IMR-90 (cell line): Measurements from ENCODE around the gene MAN2A2. TPM values are rescaled to one million over a fixed set of nuclear protein-coding genes. Genes with fewer than 3 reads are reported as not detected.

ENCODE experiments used
- ATAC-seq: fragments of 200-7000 bp; cut with Tn5 transposase; 2 replicates; pipeline ENCODE4 v1.9.1; 2020; ENCODE audit warnings: low read depth, mild to moderate bottlenecking, moderate library complexity
- BruUV-seq: library from RNA; stranded (reverse); fragments of 400-500 nt; replicated peaks from 2 replicates; lab custom pipeline; 2021; lab: Mats Ljungman, UMichigan
- CTCF ChIA-PET: fragments of 300-600 bp; formaldehyde crosslinking; extraction: SDS; loops from one replicate; lab custom pipeline; 2021; ENCODE audit warnings: antibody characterized with exemption; lab: Yijun Ruan, JAX
- POLR2A ChIA-PET: fragments of 300-600 bp; sonication (Branson Sonifier 250); formaldehyde crosslinking; loops from one replicate; lab custom pipeline; 2022; ENCODE audit warnings: antibody characterized with exemption; ENCODE audit not compliant: unreplicated experiment; lab: Charles Lee
- DNase-seq: peaks from one replicate; pipeline ENCODE4 v3.0.0; 2013
- H2AFZ ChIP-seq: replicated peaks from 2 replicates; pipeline ENCODE3; 2013; ENCODE audit warnings: low read length, mild to moderate bottlenecking; ENCODE audit not compliant: poor library complexity
- H2AK5ac ChIP-seq: 2 replicates; pipeline ENCODE4 v1.6.1; 2013; ENCODE audit warnings: low read depth, low read length, inconsistent platforms
- H2AK9ac ChIP-seq: replicated peaks from 2 replicates; pipeline ENCODE3; 2013; ENCODE audit warnings: mild to moderate bottlenecking, low read depth, low read length, moderate library complexity; ENCODE audit not compliant: poor library complexity
- H2BK120ac ChIP-seq: 2 replicates; pipeline ENCODE4 v1.6.1; 2013; ENCODE audit warnings: low read depth, low read length, inconsistent platforms
- H2BK15ac ChIP-seq: 3 replicates; pipeline ENCODE4 v1.6.1; 2013; ENCODE audit warnings: low read depth, low read length, inconsistent platforms
- H2BK20ac ChIP-seq: 2 replicates; pipeline ENCODE4 v1.6.1; 2013; ENCODE audit warnings: low read depth, mild to moderate bottlenecking, inconsistent platforms, low read length, moderate library complexity
- H2BK5ac ChIP-seq: 2 replicates; pipeline ENCODE4 v1.6.1; 2013; ENCODE audit warnings: mild to moderate bottlenecking, low read depth, low read length, inconsistent platforms; ENCODE audit not compliant: poor library complexity, severe bottlenecking
- H3K14ac ChIP-seq: replicated peaks from 2 replicates; pipeline ENCODE4 v1.6.1; 2013; ENCODE audit warnings: low read depth, low read length, inconsistent platforms
- H3K18ac ChIP-seq: 2 replicates; pipeline ENCODE4 v1.6.1; 2013; ENCODE audit warnings: low read depth, low read length, control low read depth
- H3K23ac ChIP-seq: 2 replicates; pipeline ENCODE4 v1.6.1; 2013; ENCODE audit warnings: low read depth, low read length, inconsistent platforms
- H3K27ac ChIP-seq: 2 replicates; pipeline ENCODE4 v1.5.1; 2013; ENCODE audit warnings: mild to moderate bottlenecking, control low read depth, low read length; ENCODE audit not compliant: insufficient read depth
- H3K27me3 ChIP-seq: 2 replicates; pipeline ENCODE4 v1.6.1; 2013; ENCODE audit warnings: low read length; ENCODE audit not compliant: control insufficient read depth, insufficient read depth
- H3K36me3 ChIP-seq: 2 replicates; pipeline ENCODE4 v1.6.1; 2013; ENCODE audit warnings: low read length, mixed read lengths; ENCODE audit not compliant: control insufficient read depth, insufficient read depth
- H3K4ac ChIP-seq: 2 replicates; pipeline ENCODE4 v1.6.1; 2013; ENCODE audit warnings: low read depth, low read length, inconsistent platforms
- H3K4me1 ChIP-seq: 2 replicates; pipeline ENCODE4 v1.6.1; 2013; ENCODE audit warnings: low read length, mixed read lengths; ENCODE audit not compliant: control insufficient read depth, insufficient read depth
- H3K4me2 ChIP-seq: 2 replicates; pipeline ENCODE4 v1.6.1; 2013; ENCODE audit warnings: low read depth, mild to moderate bottlenecking, control low read depth, low read length, moderate library complexity
- H3K4me3 ChIP-seq: 2 replicates; pipeline ENCODE4 v1.5.1; 2013; ENCODE audit warnings: low read depth, mild to moderate bottlenecking, control low read depth, low read length, moderate library complexity; ENCODE audit not compliant: insufficient read depth
- H3K56ac ChIP-seq: 2 replicates; pipeline ENCODE4 v1.6.1; 2013; ENCODE audit warnings: low read length, inconsistent platforms; ENCODE audit not compliant: insufficient read depth; ENCODE audit errors: extremely low read depth
- H3K79me1 ChIP-seq, 2 experiments: 2 replicates each; pipeline ENCODE4 v1.6.1; 2013; ENCODE audit warnings: low read length in 2 of 2, inconsistent platforms in 1 of 2, low read depth in 1 of 2
- H3K9ac ChIP-seq: 2 replicates; pipeline ENCODE4 v1.6.1; 2013; ENCODE audit warnings: low read depth, low read length, control low read depth
- H3K9me1 ChIP-seq: 2 replicates; pipeline ENCODE4 v1.6.1; 2013; ENCODE audit warnings: low read length, inconsistent platforms; ENCODE audit not compliant: insufficient read depth
- H3K9me3 ChIP-seq: 2 replicates; pipeline ENCODE4 v1.6.1; 2013; ENCODE audit warnings: low read length; ENCODE audit not compliant: control insufficient read depth, insufficient read depth
- H4K20me1 ChIP-seq: 2 replicates; pipeline ENCODE4 v1.6.1; 2013; ENCODE audit warnings: low read length, inconsistent platforms; ENCODE audit not compliant: insufficient read depth
- H4K5ac ChIP-seq: 2 replicates; pipeline ENCODE4 v1.6.1; 2013; ENCODE audit warnings: mild to moderate bottlenecking, low read depth, low read length, control low read depth
- H4K8ac ChIP-seq, 2 experiments: 2 replicates each; pipeline ENCODE4 v1.6.1; 2013; ENCODE audit warnings: low read depth in 2 of 2, low read length in 2 of 2, control low read depth in 1 of 2, inconsistent platforms in 1 of 2
- H4K91ac ChIP-seq: 2 replicates; pipeline ENCODE4 v1.6.1; 2013; ENCODE audit warnings: low read depth, low read length, inconsistent platforms; ENCODE audit not compliant: insufficient read depth
- BHLHE40 ChIP-seq: fragments of 150-350 bp; IDR thresholded peaks from 2 replicates; pipeline ENCODE4 v1.6.1; 2016; ENCODE audit warnings: mild to moderate bottlenecking, low read depth, low read length
- CEBPB ChIP-seq: IDR thresholded peaks from 2 replicates; pipeline ENCODE4 v1.6.1; 2012; ENCODE audit warnings: low read depth, low read length, improper control_type of control experiment
- CHD1 ChIP-seq: IDR thresholded peaks from 2 replicates; pipeline ENCODE4 v1.6.1; 2012; ENCODE audit warnings: low read depth, low read length, improper control_type of control experiment
- CTCF ChIP-seq: conservative IDR thresholded peaks from 2 replicates; pipeline ENCODE4 v1.5.1; 2012; ENCODE audit warnings: mild to moderate bottlenecking, low read depth, low read length, improper control_type of control experiment
- ELK1 ChIP-seq: fragments of 150-350 bp; IDR thresholded peaks from 2 replicates; pipeline ENCODE4 v1.6.1; 2016; ENCODE audit warnings: low read depth, mild to moderate bottlenecking, low read length, moderate library complexity, borderline replicate concordance
- FOS ChIP-seq: fragments of 150-350 bp; IDR thresholded peaks from 2 replicates; pipeline ENCODE4 v1.6.1; 2016; ENCODE audit warnings: low read depth, low read length
- MAFK ChIP-seq: IDR thresholded peaks from 2 replicates; pipeline ENCODE4 v1.6.1; 2012; ENCODE audit warnings: low read depth, low read length, improper control_type of control experiment
- MAZ ChIP-seq: IDR thresholded peaks from 2 replicates; pipeline ENCODE4 v1.6.1; 2012; ENCODE audit warnings: low read depth, mild to moderate bottlenecking, low read length, improper control_type of control experiment, moderate library complexity, borderline replicate concordance
- MXI1 ChIP-seq: IDR thresholded peaks from 2 replicates; pipeline ENCODE4 v1.6.1; 2012; ENCODE audit warnings: low read depth, mild to moderate bottlenecking, low read length, moderate library complexity, borderline replicate concordance
- NFE2L2 ChIP-seq: fragments of 150-350 bp; IDR thresholded peaks from 2 replicates; pipeline ENCODE4 v1.6.1; 2016; ENCODE audit warnings: low read depth, mild to moderate bottlenecking, low read length
- POLR2A ChIP-seq: IDR thresholded peaks from 2 replicates; pipeline ENCODE4 v1.6.1; 2012; ENCODE audit warnings: mild to moderate bottlenecking, low read depth, low read length
- RAD21 ChIP-seq: IDR thresholded peaks from 2 replicates; pipeline ENCODE4 v1.6.1; 2012; ENCODE audit warnings: low read length, improper control_type of control experiment
- RCOR1 ChIP-seq: IDR thresholded peaks from 2 replicates; pipeline ENCODE4 v1.6.1; 2012; ENCODE audit warnings: mild to moderate bottlenecking, low read length, improper control_type of control experiment; ENCODE audit not compliant: insufficient replicate concordance
- RFX5 ChIP-seq: IDR thresholded peaks from 2 replicates; pipeline ENCODE4 v1.8.0; 2012; ENCODE audit warnings: low read depth, mild to moderate bottlenecking, low read length, moderate library complexity
- SMC3 ChIP-seq: fragments of 150-350 bp; IDR thresholded peaks from 2 replicates; pipeline ENCODE4 v1.6.1; 2016; ENCODE audit warnings: low read depth, mild to moderate bottlenecking, antibody characterized with exemption, low read length, moderate library complexity
- USF2 ChIP-seq: fragments of 150-350 bp; IDR thresholded peaks from 2 replicates; pipeline ENCODE4 v1.6.1; 2017; ENCODE audit warnings: mild to moderate bottlenecking, antibody characterized with exemption, low read length, low read depth
- WGBS, 2 experiments: methylation state at CpG; one replicate each; pipeline versions ENCODE4 v1.1.5 to v1.1.7; 2013; ENCODE audit warnings: missing lambda C conversion rate in 2 of 2; ENCODE audit not compliant: insufficient read length in 1 of 2; ENCODE audit errors: extremely low coverage in 2 of 2; 5-methylcytosine and 5-hydroxymethylcytosine counted together
- dilution Hi-C: fragments of 300-500 bp; cut with HindIII; formaldehyde crosslinking; loops from one replicate; pipeline ENCODE4 v1.14.3; 2018; ENCODE audit warnings: low sequenced_read_pairs; ENCODE audit not compliant: unreplicated experiment
- in situ Hi-C: fragments of 300-500 bp; cut with MboI; formaldehyde crosslinking; loops from 3 replicates; pipeline ENCODE4 v1.14.3; 2019; ENCODE audit warnings: low sequenced_read_pairs, inconsistent platforms, mixed read lengths
- intact Hi-C: fragments of 100-400 bp; cut with micrococcal nuclease; formaldehyde crosslinking; loops from 2 replicates; pipeline ENCODE4 v1.10.0; 2022
- polyA plus RNA-seq, 3 experiments: library from polyadenylated mRNA; depleted of rRNA; stranded (reverse); fragments of >200 nt; gene quantifications; 2 replicates each; pipeline ENCODE4 v1.2.3, GENCODE V29; 2012; ENCODE audit warnings: low replicate concordance in 1 of 3
- total RNA-seq: library from RNA; depleted of rRNA; stranded (reverse); fragments of >200 nt; gene quantifications from 2 replicates; pipeline ENCODE4 v1.2.3, GENCODE V29; 2012

Gene MAN2A2
- total and polyA plus RNA-seq, 2 of the 4 experiments (the other 2 are of a cell fraction): 3.4 to 52.5 TPM

GRCh38 chr15:90939756-90940155 is 36.7 kb downstream of the MAN2A2 start:
- no peak overlapping the region for H2AK9ac ChIP-seq
- in situ Hi-C loops (no loop called here), intact Hi-C loops (no loop called here), dilution Hi-C loops (no loop called here)
- no peak overlapping the region for H4K91ac ChIP-seq
- no peak overlapping the region for H3K14ac ChIP-seq
- H3K9ac ChIP-seq: no peak overlapping the region
- no peak overlapping the region for H3K4ac ChIP-seq
- no peak overlapping the region for H3K4me3 ChIP-seq
- TF ChIP-seq USF2 (no peak), FOS (no peak), RAD21 (no peak), NFE2L2 (no peak), BHLHE40 (no peak), CTCF (no peak), ELK1 (no peak), RFX5 (no peak), POLR2A (no peak), SMC3 (no peak), MXI1 (no peak), CEBPB (no peak), CHD1 (no peak), MAZ (no peak), MAFK (no peak), RCOR1 (no peak)
- POLR2A ChIA-PET: no interaction called here
- no peak overlapping the region for H2BK5ac ChIP-seq
- CTCF ChIA-PET: no interaction called here
- peaks cover 5% of the 10 kb centered on the region; the same call in 1 of the 2 replicates for H3K4me1 ChIP-seq
- no peak overlapping the region for H3K4me2 ChIP-seq
- no peak overlapping the region for H2BK120ac ChIP-seq
- no peaks in the 10 kb centered on the region for H3K9me3 ChIP-seq
- no peak overlapping the region for H3K23ac ChIP-seq
- BruUV-seq: no TSS peak
- no peak overlapping the region for H4K8ac ChIP-seq
- H3K27me3 ChIP-seq: no peaks in the 10 kb centered on the region
- no peak overlapping the region for H2AK5ac ChIP-seq
- H3K18ac ChIP-seq: no peak overlapping the region
- ATAC-seq: no peak
- no peak overlapping the region for H4K5ac ChIP-seq
- H3K56ac ChIP-seq: no peak overlapping the region
- H3K9me1 ChIP-seq: peaks cover 13% of the 10 kb centered on the region; the same call in 1 of the 2 replicates
- no peak overlapping the region for H2BK15ac ChIP-seq
- peaks cover 6% of the 10 kb centered on the region; the same call in 1 of the 2 replicates for H4K20me1 ChIP-seq
- DNase-seq: no peak
- WGBS, 2 experiments: no CpG with 5 or more reads among the region's 7 CpGs
- peaks cover 29 to 42% of the 10 kb centered on the region in 2 experiments for H3K79me1 ChIP-seq
- H2BK20ac ChIP-seq: no peak overlapping the region
- H2AFZ ChIP-seq: no peak overlapping the region
- H3K36me3 ChIP-seq: peaks cover 52% of the 10 kb centered on the region
- no peak overlapping the region for H3K27ac ChIP-seq
